Upper lobe of left lung (tissue), 6 donors: Measurements from ENCODE around the gene SLC27A4. TPM values are rescaled to one million over a fixed set of nuclear protein-coding genes. Genes with fewer than 3 reads are reported as not detected.

Source experiments
- ATAC-seq, 2 donors: fragments of 200-7000 bp; cut with Tn5 transposase; one replicate each; pipeline ENCODE4 v1.9.1; 2022; ENCODE audit warnings: mild to moderate bottlenecking in 2 of 2, moderate library complexity in 2 of 2; ENCODE audit not compliant: low FRiP score in 2 of 2
- DNase-seq, 2 donors: peaks; one replicate each; pipeline ENCODE4 v3.0.0-alpha.2; 2019 to 2020
- H3K27ac ChIP-seq, 4 donors: fragments of 200-600 bp; sonication (generic); one replicate each; pipeline ENCODE4 v1.5.1; 2016 to 2019
- H3K27me3 ChIP-seq, 4 donors: fragments of 200-600 bp; sonication (generic); one replicate each; pipeline ENCODE4 v1.5.1; 2017 to 2019
- H3K36me3 ChIP-seq, 4 donors: fragments of 200-600 bp; sonication (generic); one replicate each; pipeline ENCODE4 v1.5.1; 2016 to 2019
- H3K4me1 ChIP-seq, 4 donors: fragments of 200-600 bp; sonication (generic); one replicate each; pipeline ENCODE4 v1.5.1; 2018 to 2019
- H3K4me3 ChIP-seq, 4 donors: fragments of 200-600 bp; sonication (generic); one replicate each; pipeline ENCODE4 v1.5.1; 2017 to 2019; ENCODE audit warnings: mild to moderate bottlenecking in 2 of 4, moderate library complexity in 1 of 4
- H3K9me3 ChIP-seq, 4 donors: fragments of 200-600 bp; sonication (generic); one replicate each; pipeline ENCODE4 v1.5.1; 2018 to 2019
- EP300 ChIP-seq, 4 donors: sonication (generic); formaldehyde crosslinking; IDR thresholded peaks; one replicate each; pipeline ENCODE4 v1.5.1; 2017; ENCODE audit warnings: antibody characterized with exemption in 4 of 4, control low read depth in 2 of 4
- POLR2A ChIP-seq, 4 donors: fragments of 450-650 bp; IDR thresholded peaks; one replicate each; pipeline ENCODE4 v1.5.1; 2016 to 2017; ENCODE audit warnings: antibody characterized with exemption in 4 of 4, mild to moderate bottlenecking in 2 of 4
- POLR2AphosphoS5 ChIP-seq, 2 donors: sonication (generic); formaldehyde crosslinking; IDR thresholded peaks; one replicate each; pipeline ENCODE4 v1.5.1; 2017; ENCODE audit warnings: antibody characterized with exemption in 2 of 2
- WGBS, 2 donors: methylation state at CpG; one replicate each; pipeline ENCODE4 v1.1.5; 2017 to 2018; 5-methylcytosine and 5-hydroxymethylcytosine counted together
- total RNA-seq, 6 donors: library from RNA; depleted of rRNA in 4 of 6; stranded (reverse); fragments of >200 nt in 4 of 6; gene quantifications; one replicate each; pipeline versions ENCODE4 v1.1.0 to v1.2.1, GENCODE V29; 2016 to 2021
- TF ChIP-seq, protein P1 (sequence below), 6 experiments: fragments of 450-650 bp in 4 of 6; fragments of 200-600 bp in 2 of 6; sonication (generic) in 2 of 6; IDR thresholded peaks; one replicate each; pipeline ENCODE4 v1.5.1; 2016 to 2019; ENCODE audit warnings: antibody characterized with exemption in 6 of 6
- donor health status: DM: no; HTN: no; CAD: no; lungs with moderate emphysema.
- donor health status: DM: no; HTN: yes; CAD: no; lungs with severe emphysema.

Gene SLC27A4
- total RNA-seq, 6 donors from 2014 or later: 17.8 to 30.1 (median 19.5) TPM

- no peaks in the 10 kb centered on the region for H3K9me3 ChIP-seq
- H3K4me1 ChIP-seq: peaks cover 17 to 24% (median 19%) of the 10 kb centered on the region in 4 donors
- H3K27me3 ChIP-seq: no peaks in the 10 kb centered on the region
- 0 to 1% methylated on average over 7 to 10 of the region's 10 CpGs for WGBS, 2 donors
- ATAC-seq: no peak
- no peak for DNase-seq
- TF ChIP-seq EP300 (IDR thresholded peaks at IDR 0.05) (no peak), POLR2AphosphoS5 (IDR thresholded peaks at IDR 0.05) (no peak)
- TF ChIP-seq, protein P1, sequence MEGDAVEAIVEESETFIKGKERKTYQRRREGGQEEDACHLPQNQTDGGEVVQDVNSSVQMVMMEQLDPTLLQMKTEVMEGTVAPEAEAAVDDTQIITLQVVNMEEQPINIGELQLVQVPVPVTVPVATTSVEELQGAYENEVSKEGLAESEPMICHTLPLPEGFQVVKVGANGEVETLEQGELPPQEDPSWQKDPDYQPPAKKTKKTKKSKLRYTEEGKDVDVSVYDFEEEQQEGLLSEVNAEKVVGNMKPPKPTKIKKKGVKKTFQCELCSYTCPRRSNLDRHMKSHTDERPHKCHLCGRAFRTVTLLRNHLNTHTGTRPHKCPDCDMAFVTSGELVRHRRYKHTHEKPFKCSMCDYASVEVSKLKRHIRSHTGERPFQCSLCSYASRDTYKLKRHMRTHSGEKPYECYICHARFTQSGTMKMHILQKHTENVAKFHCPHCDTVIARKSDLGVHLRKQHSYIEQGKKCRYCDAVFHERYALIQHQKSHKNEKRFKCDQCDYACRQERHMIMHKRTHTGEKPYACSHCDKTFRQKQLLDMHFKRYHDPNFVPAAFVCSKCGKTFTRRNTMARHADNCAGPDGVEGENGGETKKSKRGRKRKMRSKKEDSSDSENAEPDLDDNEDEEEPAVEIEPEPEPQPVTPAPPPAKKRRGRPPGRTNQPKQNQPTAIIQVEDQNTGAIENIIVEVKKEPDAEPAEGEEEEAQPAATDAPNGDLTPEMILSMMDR (IDR thresholded peaks at IDR 0.05): peak in 1 of 6 experiments; percentile 5
- H3K4me3 ChIP-seq: peak overlapping the region; percentile 70 to 87 (median 72)
- H3K36me3 ChIP-seq: peaks cover 0 to 10% (median 0%) of the 10 kb centered on the region in 4 donors
- peak overlapping the region; percentile 87 to 94 (median 90) for H3K27ac ChIP-seq
These were observed 31.3 kb downstream of the SLC27A4 start for GRCh38 chr9:128371630-128372117.

GRCh38 chr9:128372188-128372641 is 31.9 kb downstream of the SLC27A4 start:
- peak overlapping the region in 3 of 4 donors; percentile 89 to 94 (median 92) for H3K27ac ChIP-seq
- no peak for DNase-seq
- ATAC-seq: no peak
- peaks cover 0 to 10% (median 0%) of the 10 kb centered on the region in 4 donors for H3K36me3 ChIP-seq
- 25 to 29% methylated on average over 4 of the region's 4 CpGs for WGBS, 2 donors
- no peaks in the 10 kb centered on the region for H3K9me3 ChIP-seq
- no peaks in the 10 kb centered on the region for H3K27me3 ChIP-seq
- peaks cover 17 to 24% (median 19%) of the 10 kb centered on the region in 4 donors for H3K4me1 ChIP-seq
- peak overlapping the region; percentile 70 to 87 (median 72) for H3K4me3 ChIP-seq
- TF ChIP-seq, protein P1 (IDR thresholded peaks at IDR 0.05): no peak

- peaks cover 17 to 24% (median 19%) of the 10 kb centered on the region in 4 donors for H3K4me1 ChIP-seq
- H3K9me3 ChIP-seq: no peaks in the 10 kb centered on the region
- 85 to 88% methylated on average over 1 of the region's 1 CpG for WGBS, 2 donors
- TF ChIP-seq EP300 (IDR thresholded peaks at IDR 0.05): no peak
- no peak for TF ChIP-seq POLR2A (IDR thresholded peaks at IDR 0.05)
- no peak for TF ChIP-seq POLR2AphosphoS5 (IDR thresholded peaks at IDR 0.05)
- TF ChIP-seq, protein P1 (IDR thresholded peaks at IDR 0.05): no peak
- ATAC-seq: no peak
- no peak overlapping the region for H3K27ac ChIP-seq
- H3K27me3 ChIP-seq: no peaks in the 10 kb centered on the region
- no peak overlapping the region for H3K4me3 ChIP-seq
- no peak for DNase-seq
- H3K36me3 ChIP-seq: peaks cover 0 to 15% (median under 1%) of the 10 kb centered on the region in 4 donors
These were observed 32.5 kb downstream of the SLC27A4 start for GRCh38 chr9:128372784-128373183.

GRCh38 chr9:128374221-128374675 is 33.9 kb downstream of the SLC27A4 start:
- DNase-seq: no peak
- TF ChIP-seq EP300 (IDR thresholded peaks at IDR 0.05) (no peak), POLR2AphosphoS5 (IDR thresholded peaks at IDR 0.05) (no peak), POLR2A (IDR thresholded peaks at IDR 0.05) (no peak)
- TF ChIP-seq, protein P1 (IDR thresholded peaks at IDR 0.05): no peak
- H3K27ac ChIP-seq: no peak overlapping the region
- H3K4me1 ChIP-seq: peaks cover 17 to 24% (median 19%) of the 10 kb centered on the region in 4 donors
- H3K27me3 ChIP-seq: no peaks in the 10 kb centered on the region
- ATAC-seq: no peak
- H3K36me3 ChIP-seq: peaks cover 3 to 30% (median 10%) of the 10 kb centered on the region in 4 donors
- WGBS, 2 donors: 92 to 96% methylated on average over 5 to 9 of the region's 9 CpGs
- H3K9me3 ChIP-seq: no peaks in the 10 kb centered on the region
- H3K4me3 ChIP-seq: no peak overlapping the region

GRCh38 chr9:128375865-128376264 is 35.5 kb downstream of the SLC27A4 start:
- DNase-seq (no peak), ATAC-seq (no peak)
- peaks cover 3 to 46% (median 19%) of the 10 kb centered on the region in 4 donors for H3K36me3 ChIP-seq
- peaks cover 12 to 14% (median 13%) of the 10 kb centered on the region in 4 donors for H3K4me1 ChIP-seq
- H3K27me3 ChIP-seq: no peaks in the 10 kb centered on the region
- no peak overlapping the region for H3K4me3 ChIP-seq
- WGBS, 2 donors: 85 to 86% methylated on average over 5 of the region's 5 CpGs
- TF ChIP-seq EP300 (IDR thresholded peaks at IDR 0.05): no peak
- TF ChIP-seq, protein P1 (IDR thresholded peaks at IDR 0.05): no peak
- TF ChIP-seq POLR2A (IDR thresholded peaks at IDR 0.05): no peak
- TF ChIP-seq POLR2AphosphoS5 (IDR thresholded peaks at IDR 0.05): no peak
- H3K27ac ChIP-seq: no peak overlapping the region
- no peaks in the 10 kb centered on the region for H3K9me3 ChIP-seq
